ENCODE measurements around the gene METTL16. TPM values are rescaled to one million over a fixed set of nuclear protein-coding genes. Genes with fewer than 3 reads are reported as not detected.
"Not testable (repeated sequence)": the region's sequence is repeated elsewhere in the genome, so short reads cannot be mapped to it uniquely, and the experiment has no call there.

Gene METTL16
- total and polyA plus RNA-seq, 11 donors = 13.9 to 32.0 (median 24.3) TPM

GRCh38 chr17:2440930-2441329 lies 70.8 kb downstream of the METTL16 start:
- H3K9me3 ChIP-seq = peaks cover 0 to 4% (median 0%) of the 10 kb centered on the region in 12 donors
- H3K4me3 ChIP-seq = no peak overlapping the region
- intact Hi-C loops (cut with DNase I) = no loop called here
- no peak for ATAC-seq
- 94 to 97% (median 97%) methylated on average over 4 of the region's 4 CpGs for WGBS, 4 donors
- TF ChIP-seq POLR2A (IDR thresholded peaks at IDR 0.05) = no peak
- TF ChIP-seq, protein P1, sequence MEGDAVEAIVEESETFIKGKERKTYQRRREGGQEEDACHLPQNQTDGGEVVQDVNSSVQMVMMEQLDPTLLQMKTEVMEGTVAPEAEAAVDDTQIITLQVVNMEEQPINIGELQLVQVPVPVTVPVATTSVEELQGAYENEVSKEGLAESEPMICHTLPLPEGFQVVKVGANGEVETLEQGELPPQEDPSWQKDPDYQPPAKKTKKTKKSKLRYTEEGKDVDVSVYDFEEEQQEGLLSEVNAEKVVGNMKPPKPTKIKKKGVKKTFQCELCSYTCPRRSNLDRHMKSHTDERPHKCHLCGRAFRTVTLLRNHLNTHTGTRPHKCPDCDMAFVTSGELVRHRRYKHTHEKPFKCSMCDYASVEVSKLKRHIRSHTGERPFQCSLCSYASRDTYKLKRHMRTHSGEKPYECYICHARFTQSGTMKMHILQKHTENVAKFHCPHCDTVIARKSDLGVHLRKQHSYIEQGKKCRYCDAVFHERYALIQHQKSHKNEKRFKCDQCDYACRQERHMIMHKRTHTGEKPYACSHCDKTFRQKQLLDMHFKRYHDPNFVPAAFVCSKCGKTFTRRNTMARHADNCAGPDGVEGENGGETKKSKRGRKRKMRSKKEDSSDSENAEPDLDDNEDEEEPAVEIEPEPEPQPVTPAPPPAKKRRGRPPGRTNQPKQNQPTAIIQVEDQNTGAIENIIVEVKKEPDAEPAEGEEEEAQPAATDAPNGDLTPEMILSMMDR (IDR thresholded peaks at IDR 0.05) = no peak
- H3K27ac ChIP-seq = no peak overlapping the region
- H3K4me1 ChIP-seq = peaks cover 0 to 7% (median 0%) of the 10 kb centered on the region in 12 donors
- H3K27me3 ChIP-seq = no peaks in the 10 kb centered on the region
- peaks cover 0 to 68% (median 45%) of the 10 kb centered on the region in 9 donors for H3K36me3 ChIP-seq
- no peak for DNase-seq

DNA sequence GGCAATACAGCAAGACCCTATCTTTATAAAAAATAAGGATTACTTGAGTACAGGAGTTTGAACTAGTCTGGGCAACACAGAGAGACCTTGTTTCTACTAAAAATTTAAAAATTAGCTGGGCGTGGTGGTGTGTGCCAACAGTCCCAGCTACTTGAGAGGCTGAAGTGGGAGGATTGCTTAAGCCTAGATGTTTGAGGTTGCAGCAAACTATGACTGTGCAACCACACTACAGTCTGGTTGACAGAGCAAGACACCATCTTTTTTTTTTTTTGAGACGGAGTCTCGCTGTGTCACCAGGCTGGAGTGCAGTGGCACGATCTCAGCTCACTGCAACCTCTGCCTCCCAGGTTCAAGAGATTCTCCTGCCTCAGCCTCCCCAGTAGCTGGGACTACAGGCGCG lies 71.7 kb downstream of the METTL16 start:
- H3K27me3 ChIP-seq; H3K9me3 ChIP-seq; DNase-seq; H3K4me3 ChIP-seq; H3K4me1 ChIP-seq; intact Hi-C loops (cut with DNase I): not testable (repeated sequence)
- peaks cover 0 to 72% (median 47%) of the 10 kb centered on the region in 9 donors for H3K36me3 ChIP-seq
- peak in 1 of 4 donors; percentile 39 for ATAC-seq
- H3K27ac ChIP-seq = peak overlapping the region in 1 of 12 donors; percentile 80
- 94 to 97% (median 97%) methylated on average over 6 of the region's 6 CpGs for WGBS, 4 donors

DNA sequence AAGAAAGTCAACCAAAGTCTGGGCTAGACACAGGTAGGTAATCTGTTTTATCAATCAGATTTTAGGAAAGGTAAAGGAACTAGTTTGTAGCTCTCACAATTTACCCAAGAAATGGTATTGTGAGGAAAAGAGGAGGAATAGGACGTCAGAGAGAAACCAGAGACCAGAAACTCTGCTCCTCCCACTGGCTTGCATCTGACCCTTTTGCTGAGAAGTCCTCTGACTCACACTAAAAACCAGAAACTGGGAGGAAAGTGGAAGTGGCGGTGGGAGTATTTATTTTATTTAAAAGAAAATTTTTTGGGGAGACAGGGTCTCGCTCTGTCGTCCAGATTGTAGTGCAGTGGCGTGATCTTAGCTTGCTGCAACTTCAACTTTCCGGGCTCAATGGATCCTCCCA lies 72.9 kb downstream of the METTL16 start:
- H3K9me3 ChIP-seq = no peaks in the 10 kb centered on the region
- intact Hi-C loops (cut with DNase I) = no loop called here
- 84 to 95% (median 94%) methylated on average over 6 of the region's 6 CpGs for WGBS, 4 donors
- H3K4me3 ChIP-seq = no peak overlapping the region
- H3K27ac ChIP-seq = peak overlapping the region in 1 of 12 donors; percentile 80
- peaks cover 0 to 76% (median 49%) of the 10 kb centered on the region in 9 donors for H3K36me3 ChIP-seq
- ATAC-seq = no peak
- no peak for DNase-seq
- no peaks in the 10 kb centered on the region for H3K27me3 ChIP-seq
- TF ChIP-seq, protein P1 (IDR thresholded peaks at IDR 0.05) = no peak
- TF ChIP-seq POLR2A (IDR thresholded peaks at IDR 0.05) = no peak
- peaks cover 0 to 10% (median 0%) of the 10 kb centered on the region in 12 donors for H3K4me1 ChIP-seq

- no peak for DNase-seq
- no peak for TF ChIP-seq POLR2A (IDR thresholded peaks at IDR 0.05)
- TF ChIP-seq, protein P1 (IDR thresholded peaks at IDR 0.05) = no peak
- intact Hi-C loops (cut with DNase I) = no loop called here
- H3K9me3 ChIP-seq = no peaks in the 10 kb centered on the region
- H3K27me3 ChIP-seq = no peaks in the 10 kb centered on the region
- peaks cover 0 to 96% (median 61%) of the 10 kb centered on the region in 9 donors for H3K36me3 ChIP-seq
- ATAC-seq = no peak
- peaks cover 0 to 10% (median 0%) of the 10 kb centered on the region in 12 donors for H3K4me1 ChIP-seq
- H3K4me3 ChIP-seq = no peak overlapping the region
- 87 to 94% (median 91%) methylated on average over 5 of the region's 5 CpGs for WGBS, 4 donors
- H3K27ac ChIP-seq = no peak overlapping the region
Measured at GRCh38 chr17:2436316-2436905, 75.3 kb downstream of the METTL16 start.

- intact Hi-C loops (cut with DNase I) = no loop called here
- H3K4me1 ChIP-seq = peaks cover 0 to 10% (median 0%) of the 10 kb centered on the region in 12 donors
- H3K4me3 ChIP-seq = no peak overlapping the region
- no peaks in the 10 kb centered on the region for H3K27me3 ChIP-seq
- ATAC-seq (peak in 1 of 4 donors; percentile 22), DNase-seq (no peak)
- H3K36me3 ChIP-seq = peaks cover 0 to 94% (median 59%) of the 10 kb centered on the region in 9 donors
- H3K9me3 ChIP-seq = no peaks in the 10 kb centered on the region
- WGBS, 4 donors = 71 to 78% (median 75%) methylated on average over 9 of the region's 9 CpGs
- TF ChIP-seq POLR2A (IDR thresholded peaks at IDR 0.05) = no peak
- TF ChIP-seq, protein P1 (IDR thresholded peaks at IDR 0.05) = no peak
- no peak overlapping the region for H3K27ac ChIP-seq
Measured at GRCh38 chr17:2435862-2436261, 75.8 kb downstream of the METTL16 start.

Measured in heart left ventricle (tissue), 16 donors.